GM23248 (cell line): ENCODE measurements around the gene ANKRD13B. TPM values are rescaled to one million over a fixed set of nuclear protein-coding genes. Genes with fewer than 3 reads are reported as not detected.

Experiments used
- DNase-seq: peaks from one replicate; pipeline ENCODE4 v3.0.0-alpha.2; 2015
- H2AFZ ChIP-seq: fragments of 200-600 bp; sonication (generic); 2 replicates; pipeline ENCODE4 v1.6.1; 2016; ENCODE audit warnings: antibody characterized with exemption
- H3F3A ChIP-seq: fragments of 200-600 bp; sonication (generic); 2 replicates; pipeline ENCODE4 v1.6.1; 2016; ENCODE audit warnings: mild to moderate bottlenecking, antibody characterized with exemption, mixed run types; ENCODE audit not compliant: insufficient read depth
- H3K27ac ChIP-seq: fragments of 200-600 bp; sonication (generic); 2 replicates; pipeline ENCODE4 v1.5.1; 2016; ENCODE audit warnings: mild to moderate bottlenecking
- H3K27me3 ChIP-seq: fragments of 200-600 bp; sonication (generic); replicated peaks from 2 replicates; pipeline ENCODE4 v1.6.1; 2016; ENCODE audit warnings: mild to moderate bottlenecking; ENCODE audit not compliant: insufficient read depth
- H3K36me3 ChIP-seq: fragments of 200-600 bp; sonication (generic); 2 replicates; pipeline ENCODE4 v1.6.1; 2016; ENCODE audit warnings: low read depth, mild to moderate bottlenecking
- H3K4me1 ChIP-seq: fragments of 200-600 bp; sonication (generic); 2 replicates; pipeline ENCODE4 v1.6.1; 2016; ENCODE audit warnings: mild to moderate bottlenecking; ENCODE audit not compliant: insufficient read depth
- H3K4me2 ChIP-seq: fragments of 200-600 bp; sonication (generic); one replicate; pipeline ENCODE4 v1.6.1; 2016; ENCODE audit warnings: mild to moderate bottlenecking; ENCODE audit not compliant: unreplicated experiment
- H3K4me3 ChIP-seq: fragments of 200-600 bp; sonication (generic); 2 replicates; pipeline ENCODE4 v1.5.1; 2016; ENCODE audit warnings: mild to moderate bottlenecking
- H3K79me2 ChIP-seq: fragments of 200-600 bp; sonication (generic); 2 replicates; pipeline ENCODE4 v1.6.1; 2016; ENCODE audit warnings: mild to moderate bottlenecking; ENCODE audit not compliant: insufficient read depth
- H3K9ac ChIP-seq: fragments of 200-600 bp; sonication (generic); 2 replicates; pipeline ENCODE4 v1.6.1; 2016; ENCODE audit warnings: mild to moderate bottlenecking
- H3K9me2 ChIP-seq: fragments of 200-600 bp; sonication (generic); 2 replicates; pipeline ENCODE4 v1.6.1; 2016; ENCODE audit warnings: mixed run types, mild to moderate bottlenecking, moderate library complexity; ENCODE audit not compliant: insufficient read depth
- H3K9me3 ChIP-seq: fragments of 200-600 bp; sonication (generic); one replicate; pipeline ENCODE4 v1.6.1; 2017; ENCODE audit warnings: low read depth
- H4K20me1 ChIP-seq: fragments of 200-600 bp; sonication (generic); 2 replicates; pipeline ENCODE4 v1.6.0; 2016; ENCODE audit not compliant: insufficient read depth
- EZH2 ChIP-seq: fragments of 200-600 bp; sonication (generic); IDR thresholded peaks from 2 replicates; pipeline ENCODE4 v1.6.1; 2018; ENCODE audit warnings: antibody characterized with exemption, mild to moderate bottlenecking; ENCODE audit not compliant: insufficient read depth, poor library complexity, severe bottlenecking
- EZH2phosphoT487 ChIP-seq: fragments of 200-600 bp; sonication (generic); IDR thresholded peaks from 2 replicates; pipeline ENCODE4 v1.6.1; 2018; ENCODE audit warnings: antibody characterized with exemption, moderate library complexity, mild to moderate bottlenecking, low read depth; ENCODE audit not compliant: insufficient read depth
- WGBS, 2 experiments: methylation state at CpG; one replicate each; pipeline ENCODE4 v1.1.6; 2015 to 2017; ENCODE audit warnings: low lambda C conversion rate in 2 of 2, low coverage in 1 of 2; ENCODE audit errors: missing lambda C conversion rate in 2 of 2; 5-methylcytosine and 5-hydroxymethylcytosine counted together
- in situ Hi-C: fragments of 300-500 bp; cut with MboI; formaldehyde crosslinking; loops from 2 replicates; pipeline ENCODE4 v1.15.0; 2020
- polyA plus RNA-seq: library from polyadenylated mRNA; unstranded; fragments of >200 nt; fragmentation: Nextera tagmentation; extraction: Ambion mirVana; gene quantifications from 2 replicates; pipeline ENCODE4 v1.2.1, GENCODE V29; 2016
- total RNA-seq: library from RNA; depleted of rRNA; stranded (reverse); fragments of >200 nt; shearing (Covaris generic); gene quantifications from 2 replicates; pipeline ENCODE4 v1.2.3, GENCODE V29; 2014

The ANKRD13B gene
- total and polyA plus RNA-seq, 2 experiments from 2014 or later, result 1.7 to 9.4 TPM

DNA sequence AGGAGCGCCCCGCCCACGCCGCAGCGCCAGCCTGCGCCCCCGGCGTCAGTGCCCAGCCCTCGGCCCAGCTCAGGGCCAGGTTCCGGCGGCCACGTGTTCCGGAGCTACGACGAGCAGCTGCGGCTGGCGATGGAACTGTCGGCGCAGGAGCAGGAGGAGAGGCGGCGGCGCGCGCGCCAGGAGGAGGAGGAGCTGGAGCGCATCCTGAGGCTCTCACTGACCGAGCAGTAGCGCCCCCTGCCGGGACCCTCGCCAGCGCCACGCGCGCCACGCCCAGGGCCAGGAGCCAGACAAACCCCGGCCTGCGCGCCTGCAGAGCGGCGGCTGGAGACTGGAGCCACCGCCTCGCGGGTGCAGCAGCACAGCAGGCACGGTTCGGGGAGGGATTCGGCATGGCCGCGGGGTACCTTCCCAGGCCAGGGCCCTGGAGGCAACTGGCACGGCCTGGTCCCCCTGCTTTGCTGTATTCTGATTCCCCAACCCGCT is 20.5 kb downstream of the ANKRD13B start:
- in situ Hi-C loops, result no loop called here
- Histone ChIP-seq H3K4me1 (no peaks in the 10 kb centered on the region), H3K27me3 (no peaks in the 10 kb centered on the region), H3K9me3 (no peaks in the 10 kb centered on the region), H3K79me2 (no peaks in the 10 kb centered on the region), H3K4me2 (peak overlapping the region; percentile 79), H3K9ac (peak overlapping the region; percentile 37; the same call in 1 of the 2 replicates), H3K4me3 (peak overlapping the region; percentile 56), H2AFZ (peak overlapping the region; percentile 82), H3K9me2 (no peaks in the 10 kb centered on the region), H3F3A (no peaks in the 10 kb centered on the region), H3K36me3 (no peaks in the 10 kb centered on the region), H3K27ac (no peak overlapping the region), H4K20me1 (no peaks in the 10 kb centered on the region)
- 2 to 4% methylated on average over 34 to 44 of the region's 50 CpGs for WGBS, 2 experiments
- DNase-seq, result peak; percentile 91
- TF ChIP-seq EZH2, result no peak
- no peak for TF ChIP-seq EZH2phosphoT487

DNA sequence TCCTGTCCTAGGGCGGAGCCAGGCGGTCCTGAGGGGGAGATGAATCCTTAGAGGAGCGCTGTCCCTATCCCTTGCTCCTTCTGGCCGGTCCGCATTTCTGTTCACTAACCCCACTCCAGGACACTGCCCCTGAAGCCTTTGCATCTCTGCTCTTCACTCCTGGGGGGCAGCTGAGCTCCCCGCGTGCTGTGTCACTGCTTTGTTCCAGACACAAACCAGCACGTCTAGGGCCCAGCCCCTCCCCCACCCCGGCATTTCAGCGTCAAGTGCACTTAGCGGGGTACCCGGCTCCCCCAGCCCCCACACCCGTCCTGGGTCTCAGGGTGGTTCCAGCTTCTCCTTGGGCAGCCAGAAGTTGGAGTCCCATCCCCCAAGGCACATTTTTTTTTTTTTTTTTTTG is 20.9 kb downstream of the ANKRD13B start:
- H2AFZ ChIP-seq, result peak overlapping the region; percentile 82
- H3K9me3 ChIP-seq, result no peaks in the 10 kb centered on the region
- no peaks in the 10 kb centered on the region for H4K20me1 ChIP-seq
- TF ChIP-seq EZH2phosphoT487 (no peak), EZH2 (no peak)
- no peaks in the 10 kb centered on the region for H3K79me2 ChIP-seq
- H3K9me2 ChIP-seq, result no peaks in the 10 kb centered on the region
- H3K4me3 ChIP-seq, result peak overlapping the region; percentile 56
- in situ Hi-C loops, result no loop called here
- H3K4me1 ChIP-seq, result no peaks in the 10 kb centered on the region
- no peak for DNase-seq
- peak overlapping the region; percentile 79 for H3K4me2 ChIP-seq
- WGBS, 2 experiments, result 15 to 17% methylated on average over 9 to 13 of the region's 13 CpGs
- H3K9ac ChIP-seq, result peak overlapping the region; percentile 37; the same call in 1 of the 2 replicates
- no peaks in the 10 kb centered on the region for H3F3A ChIP-seq
- H3K27me3 ChIP-seq, result no peaks in the 10 kb centered on the region
- H3K27ac ChIP-seq, result no peak overlapping the region
- H3K36me3 ChIP-seq, result no peaks in the 10 kb centered on the region

DNA sequence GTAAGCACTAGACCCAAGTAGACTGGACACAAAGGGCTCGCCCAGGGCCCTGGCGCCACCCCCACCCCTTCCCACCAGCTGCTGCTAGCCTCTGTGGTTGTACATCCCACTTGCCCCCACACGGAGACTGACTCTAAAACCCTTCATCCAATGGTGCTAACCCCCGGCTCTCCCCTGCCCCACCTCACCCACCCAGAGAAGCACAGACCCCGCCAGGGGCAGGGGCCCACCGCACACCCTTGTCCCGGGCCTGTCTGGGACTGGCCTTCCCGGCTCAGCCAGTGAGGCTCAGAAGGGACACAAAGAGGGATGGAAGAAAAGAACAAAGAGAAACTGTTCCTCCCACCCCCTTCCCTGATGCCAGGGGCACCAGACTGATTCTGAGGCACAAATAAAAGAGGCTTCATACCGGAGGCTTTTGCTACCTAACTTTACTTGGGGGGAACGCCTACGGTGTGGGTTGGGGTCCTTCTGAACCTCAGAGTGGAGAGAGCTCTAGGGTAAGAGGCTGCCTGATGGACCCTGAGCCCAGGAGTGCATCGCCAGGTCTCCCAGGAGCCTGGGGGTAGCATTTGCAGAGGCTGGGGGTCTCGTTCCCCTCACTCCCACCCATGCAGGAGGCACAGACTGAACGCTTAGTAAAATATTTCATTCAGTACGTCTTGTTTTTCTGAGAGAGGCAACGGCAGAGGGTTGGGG is 21.6 kb downstream of the ANKRD13B start:
- H4K20me1 ChIP-seq, result no peaks in the 10 kb centered on the region
- no peaks in the 10 kb centered on the region for H3K27me3 ChIP-seq
- H3K4me2 ChIP-seq, result peak overlapping the region; percentile 80
- no peaks in the 10 kb centered on the region for H3K9me3 ChIP-seq
- H2AFZ ChIP-seq, result peak overlapping the region; percentile 75; the same call in 1 of the 2 replicates
- TF ChIP-seq EZH2phosphoT487 (no peak), EZH2 (no peak)
- H3K9ac ChIP-seq, result peak overlapping the region; percentile 49; the same call in 1 of the 2 replicates
- no peaks in the 10 kb centered on the region for H3F3A ChIP-seq
- H3K4me1 ChIP-seq, result no peaks in the 10 kb centered on the region
- no peaks in the 10 kb centered on the region for H3K9me2 ChIP-seq
- WGBS, 2 experiments, result 53 to 54% methylated on average over 14 to 16 of the region's 16 CpGs
- H3K36me3 ChIP-seq, result no peaks in the 10 kb centered on the region
- no peak for DNase-seq
- in situ Hi-C loops, result no loop called here
- H3K79me2 ChIP-seq, result no peaks in the 10 kb centered on the region
- no peak overlapping the region for H3K27ac ChIP-seq
- H3K4me3 ChIP-seq, result peak overlapping the region; percentile 66

DNA sequence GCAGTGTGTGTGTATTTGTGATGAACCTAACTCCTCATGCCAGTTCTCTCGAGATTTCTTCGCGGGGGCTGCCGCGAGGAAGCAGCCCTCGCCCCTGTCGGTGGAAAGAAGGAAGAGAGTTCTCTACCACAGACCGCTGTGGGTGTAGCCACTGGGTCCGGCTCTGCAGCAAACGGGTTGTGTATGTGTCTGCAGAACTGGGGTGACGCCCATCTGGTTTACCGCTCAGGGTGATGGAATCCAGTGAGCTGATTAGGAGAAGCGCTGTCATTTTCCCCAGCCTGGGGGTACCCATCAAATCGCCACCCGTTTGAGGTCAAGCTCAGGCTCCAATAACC is 22.1 kb downstream of the ANKRD13B start:
- Histone ChIP-seq H3K4me3 (peak overlapping the region; percentile 66), H3K4me1 (no peaks in the 10 kb centered on the region), H3F3A (no peaks in the 10 kb centered on the region), H3K4me2 (peak overlapping the region; percentile 80), H3K36me3 (no peaks in the 10 kb centered on the region), H4K20me1 (no peaks in the 10 kb centered on the region), H2AFZ (peak overlapping the region; percentile 75), H3K79me2 (no peaks in the 10 kb centered on the region), H3K9me2 (no peaks in the 10 kb centered on the region), H3K9ac (peak overlapping the region; percentile 49; the same call in 1 of the 2 replicates), H3K27me3 (no peaks in the 10 kb centered on the region), H3K27ac (peak overlapping the region; percentile 35; the same call in 1 of the 2 replicates), H3K9me3 (no peaks in the 10 kb centered on the region)
- in situ Hi-C loops, result no loop called here
- TF ChIP-seq EZH2 (no peak), EZH2phosphoT487 (no peak)
- WGBS, 2 experiments, result 5% methylated on average over 14 to 15 of the region's 15 CpGs
- DNase-seq, result peak; percentile 81
